Sigmoid colon (tissue), 4 donors: Measurements from ENCODE around the gene WBP2.
A peak's percentile ranks its signal among the peaks of the same experiment; 100 is the strongest.

Experiments used
- POLR2A ChIP-seq, 2 donors: fragments of 450-650 bp; IDR thresholded peaks; one replicate each; pipeline ENCODE4 v1.6.1; 2016; ENCODE audit warnings: antibody characterized with exemption in 2 of 2, mild to moderate bottlenecking in 2 of 2, moderate library complexity in 2 of 2
- POLR2AphosphoS5 ChIP-seq, 4 donors: sonication (generic); formaldehyde crosslinking; IDR thresholded peaks; one replicate each; pipeline ENCODE4 v1.6.1; 2017; ENCODE audit warnings: antibody characterized with exemption in 4 of 4

- peak in 1 of 2 donors; percentile 24 for TF ChIP-seq POLR2A (IDR thresholded peaks at IDR 0.05)
- TF ChIP-seq POLR2AphosphoS5 (IDR thresholded peaks at IDR 0.05): peak in 1 of 4 donors; percentile 2
Observed at GRCh38 chr17:75876190-75876937, 21.2 kb upstream of the WBP2 start.
